HG03457 (cell line): ENCODE results near the gene PTGES3.

ENCODE experiments used
- ATAC-seq: cut with Tn5 transposase; IDR thresholded peaks from one replicate; pipeline ENCODE4 v1.9.1; 2021; ENCODE audit warnings: moderate number of reproducible peaks; ENCODE audit not compliant: unreplicated experiment

PTGES3 gene

DNA sequence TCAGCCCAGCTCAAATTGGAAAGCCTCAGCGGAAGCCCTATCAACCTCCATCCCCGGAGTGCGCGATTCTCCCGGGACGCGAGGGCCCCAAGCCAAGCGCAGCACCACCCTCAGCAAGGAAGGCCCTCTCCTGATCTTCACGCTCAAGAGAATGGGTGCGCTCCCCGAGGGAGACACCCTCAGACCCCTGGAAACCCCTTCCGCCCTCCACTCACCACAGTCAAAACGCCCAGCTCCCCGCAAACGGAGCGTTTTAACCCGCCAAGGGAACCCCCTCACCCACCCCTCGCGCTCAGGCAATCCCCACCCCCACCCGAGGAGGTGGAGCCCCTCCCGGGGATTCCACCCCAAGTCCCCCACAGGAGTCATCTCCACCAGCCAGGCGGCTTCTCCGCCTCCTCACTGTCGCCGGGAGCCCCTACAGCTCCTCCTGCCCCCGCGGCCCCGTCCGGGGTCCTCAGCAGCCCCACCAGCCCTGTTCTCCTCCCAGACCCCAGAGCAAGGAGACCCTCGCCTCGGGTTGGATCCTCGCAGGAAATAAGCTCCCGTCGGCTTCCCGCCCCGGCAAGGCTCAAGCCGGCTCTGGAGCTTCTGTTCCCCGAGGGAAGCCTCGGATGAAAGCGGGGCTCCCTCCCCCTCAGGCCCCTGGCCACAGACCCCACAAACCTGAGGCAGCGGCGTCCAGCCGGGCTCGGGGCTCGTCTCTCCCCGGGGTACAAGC, 58.5 kb downstream of the PTGES3 start:
- peak; percentile 1 for ATAC-seq

- no peak for ATAC-seq
Observed at GRCh38 chr12:56628671-56629458, 59.2 kb downstream of the PTGES3 start.

DNA sequence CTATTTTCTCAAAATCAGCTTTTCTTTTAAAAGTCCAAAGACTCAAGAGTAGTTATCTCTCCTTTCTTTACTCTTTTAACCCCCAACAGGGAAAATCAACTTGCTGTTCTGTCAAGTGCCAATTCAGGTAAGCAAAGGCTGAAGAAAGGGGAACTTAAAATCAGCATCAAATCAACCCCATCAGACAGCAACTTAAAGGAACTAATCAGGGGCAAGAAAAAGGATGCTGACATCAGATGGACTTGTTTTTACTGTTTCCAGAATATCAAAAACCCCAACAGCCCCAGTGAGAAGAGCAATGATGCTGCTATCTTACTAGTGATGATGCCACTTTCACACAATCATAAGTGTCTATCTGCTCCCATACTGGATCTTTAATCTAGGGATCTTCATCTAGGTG, 61.4 kb downstream of the PTGES3 start:
- ATAC-seq, result no peak

DNA sequence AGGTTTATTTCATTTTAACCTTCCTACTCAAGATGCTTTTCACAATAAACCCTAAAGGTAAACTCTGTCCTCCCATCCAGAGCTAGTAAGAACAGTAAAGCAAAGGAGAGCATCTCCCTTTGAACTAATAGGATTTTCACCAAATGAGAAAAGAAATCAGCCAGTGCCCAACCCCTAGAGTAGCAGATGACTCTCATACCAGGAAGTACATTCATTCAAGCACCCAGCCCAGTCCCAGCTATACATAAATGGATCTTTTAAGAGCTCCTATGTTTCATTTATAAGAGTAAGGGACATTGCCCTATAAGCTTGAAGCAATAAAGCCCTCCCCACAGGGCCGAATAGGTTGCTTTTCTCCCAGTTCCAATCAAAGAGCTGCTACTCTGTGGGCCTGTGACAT, 65.5 kb downstream of the PTGES3 start:
- no peak for ATAC-seq

DNA sequence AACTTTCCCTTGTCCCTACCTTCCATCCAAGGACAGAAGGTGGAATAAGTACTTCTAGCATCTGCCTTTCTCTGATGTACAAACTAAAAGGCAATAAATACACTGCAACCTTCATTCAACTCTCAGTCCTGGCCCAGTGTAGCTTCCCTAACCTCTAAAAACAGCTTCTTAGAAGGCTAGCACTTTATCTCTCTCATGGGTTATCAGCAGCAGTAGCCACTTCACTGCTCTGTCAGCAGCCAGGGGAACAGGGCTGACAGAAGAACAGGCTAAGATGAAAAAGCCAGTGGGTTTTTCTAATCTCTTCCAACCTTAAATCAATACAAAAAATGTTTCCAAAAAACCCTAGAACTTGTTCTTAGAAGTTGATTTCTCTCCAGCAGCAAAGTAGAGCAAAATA, 71.2 kb downstream of the PTGES3 start:
- ATAC-seq, result no peak

DNA sequence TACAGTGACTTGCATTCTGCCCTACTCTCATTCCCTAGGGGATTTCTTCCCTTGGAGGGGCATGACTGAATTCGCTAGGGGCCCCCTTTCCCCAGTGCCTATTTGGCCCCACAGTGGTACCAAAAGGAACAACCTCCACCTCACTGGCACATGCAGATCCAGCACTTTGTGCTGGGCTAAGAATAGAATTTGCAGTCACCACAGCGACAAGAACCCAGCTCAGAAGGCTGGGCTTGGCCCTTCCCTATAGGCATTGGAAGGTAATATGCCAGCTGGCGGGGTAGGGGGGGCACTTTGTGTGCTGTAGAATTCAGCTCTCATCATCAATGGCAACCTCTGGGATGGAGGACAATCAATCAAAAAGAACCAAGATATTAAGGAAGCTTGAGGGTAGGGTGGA, 71.8 kb downstream of the PTGES3 start:
- ATAC-seq, result no peak

DNA sequence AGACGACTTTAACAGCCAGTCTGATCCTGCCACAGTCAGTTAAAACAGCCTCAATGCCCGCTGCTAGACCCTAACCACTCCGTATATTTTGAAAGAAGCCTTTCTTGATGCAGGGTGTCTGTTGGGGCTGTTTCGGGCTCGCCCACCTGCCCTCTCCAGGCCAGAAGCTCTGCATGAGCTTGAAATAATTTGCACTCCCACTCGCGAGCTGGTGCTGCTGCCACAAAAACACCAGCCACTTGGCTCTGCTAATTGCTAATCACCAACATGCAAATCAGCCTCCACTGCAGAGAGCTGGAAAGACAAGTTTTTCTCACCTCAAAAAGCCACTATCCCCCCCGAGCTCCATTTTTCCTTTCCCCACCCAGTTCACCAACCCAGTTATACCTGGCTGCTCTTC, 73.5 kb downstream of the PTGES3 start:
- no peak for ATAC-seq
